Left lung (tissue), 10 donors: ENCODE results near the gene PLD1. TPM values are rescaled to one million over a fixed set of nuclear protein-coding genes. Genes with fewer than 3 reads are reported as not detected.

Source experiments
- ATAC-seq: fragments of 200-7000 bp; cut with Tn5 transposase; one replicate; pipeline ENCODE4 v1.9.1; 2020; ENCODE audit warnings: moderate library complexity
- DNase-seq, 4 donors: peaks; one replicate each; pipeline ENCODE4 v3.0.0-alpha.2; 2013 to 2020
- H3K27ac ChIP-seq, 2 donors: fragments of 200-600 bp; sonication (generic) in 1 of 2; one replicate each; pipeline versions ENCODE4 v1.5.0 to v1.8.0; 2020 to 2021
- H3K27me3 ChIP-seq, 2 donors: fragments of 200-600 bp; sonication (generic) in 1 of 2; one replicate each; pipeline versions ENCODE4 v1.5.0 to v1.8.0; 2020 to 2021
- H3K36me3 ChIP-seq, 2 donors: fragments of 200-600 bp; sonication (generic) in 1 of 2; one replicate each; pipeline versions ENCODE4 v1.5.0 to v1.8.0; 2020 to 2021
- H3K4me1 ChIP-seq, 2 donors: fragments of 200-600 bp; one replicate each; pipeline ENCODE4 v1.8.0; 2021
- H3K4me3 ChIP-seq, 2 donors: fragments of 200-600 bp; sonication (generic) in 1 of 2; one replicate each; pipeline versions ENCODE4 v1.5.0 to v1.8.0; 2020 to 2021; ENCODE audit warnings: mild to moderate bottlenecking in 1 of 2
- H3K9me3 ChIP-seq, 2 donors: fragments of 200-600 bp; sonication (generic) in 1 of 2; one replicate each; pipeline versions ENCODE4 v1.5.0 to v1.8.0; 2020 to 2021
- intact Hi-C, 2 donors: fragments of 100-400 bp; cut with DNase I; formaldehyde crosslinking; loops; one replicate each; pipeline versions ENCODE4 v1.11.2 to v1.14.2; 2022
- polyA plus RNA-seq, 6 donors: library from polyadenylated mRNA; unstranded; fragments of 120-200 nt; gene quantifications; one replicate each; pipeline ENCODE4 v1.2.1, GENCODE V29; 2013; ENCODE audit not compliant: insufficient read length in 6 of 6
- total RNA-seq, 2 donors: library from RNA; stranded (reverse); fragmentation: NEBNext Ultra II Directional; extraction: Animal tissue kit (Norgen Biotek cat#: 25700); gene quantifications; one replicate each; pipeline ENCODE4 v1.2.1, GENCODE V29; 2021
- TF ChIP-seq, protein P1 (sequence below), 2 donors: fragments of 200-600 bp; sonication (generic) in 1 of 2; IDR thresholded peaks; one replicate each; pipeline versions ENCODE4 v1.5.0 to v1.8.0; 2021; ENCODE audit warnings: antibody characterized with exemption in 2 of 2
- donor health status: DM: no; HTN: yes; CAD: no.
- donor health status: DM: no; HTN: no; CAD: no.

The PLD1 gene
- total and polyA plus RNA-seq, 8 donors: 2.9 to 18.7 (median 5.8) TPM

DNA sequence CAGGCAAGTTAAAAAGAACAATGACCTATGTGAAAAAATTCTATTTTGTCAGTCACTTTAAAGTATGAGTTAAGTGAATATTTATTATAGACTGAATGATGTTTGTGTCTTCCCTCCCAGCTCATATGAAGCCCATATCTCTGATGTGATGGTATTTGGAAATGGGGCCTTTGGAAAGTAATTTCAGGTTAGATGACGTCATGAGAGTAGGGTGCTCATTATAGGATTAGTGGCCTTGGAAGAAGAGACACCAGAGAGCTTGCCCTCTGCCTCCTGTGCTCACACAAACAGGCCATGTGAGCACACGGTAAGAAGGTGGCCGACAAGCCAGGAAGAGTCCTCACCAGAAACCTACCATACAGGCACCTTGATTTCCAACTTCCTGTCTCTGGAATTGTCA is 211.3 kb downstream of the PLD1 start:
- ATAC-seq (no peak), DNase-seq (no peak)
- H3K27me3 ChIP-seq: no peaks in the 10 kb centered on the region
- H3K9me3 ChIP-seq: no peaks in the 10 kb centered on the region
- intact Hi-C loops: no loop called here
- H3K36me3 ChIP-seq: peaks cover 0 to 28% of the 10 kb centered on the region in 2 donors
- TF ChIP-seq, protein P1, sequence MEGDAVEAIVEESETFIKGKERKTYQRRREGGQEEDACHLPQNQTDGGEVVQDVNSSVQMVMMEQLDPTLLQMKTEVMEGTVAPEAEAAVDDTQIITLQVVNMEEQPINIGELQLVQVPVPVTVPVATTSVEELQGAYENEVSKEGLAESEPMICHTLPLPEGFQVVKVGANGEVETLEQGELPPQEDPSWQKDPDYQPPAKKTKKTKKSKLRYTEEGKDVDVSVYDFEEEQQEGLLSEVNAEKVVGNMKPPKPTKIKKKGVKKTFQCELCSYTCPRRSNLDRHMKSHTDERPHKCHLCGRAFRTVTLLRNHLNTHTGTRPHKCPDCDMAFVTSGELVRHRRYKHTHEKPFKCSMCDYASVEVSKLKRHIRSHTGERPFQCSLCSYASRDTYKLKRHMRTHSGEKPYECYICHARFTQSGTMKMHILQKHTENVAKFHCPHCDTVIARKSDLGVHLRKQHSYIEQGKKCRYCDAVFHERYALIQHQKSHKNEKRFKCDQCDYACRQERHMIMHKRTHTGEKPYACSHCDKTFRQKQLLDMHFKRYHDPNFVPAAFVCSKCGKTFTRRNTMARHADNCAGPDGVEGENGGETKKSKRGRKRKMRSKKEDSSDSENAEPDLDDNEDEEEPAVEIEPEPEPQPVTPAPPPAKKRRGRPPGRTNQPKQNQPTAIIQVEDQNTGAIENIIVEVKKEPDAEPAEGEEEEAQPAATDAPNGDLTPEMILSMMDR (IDR thresholded peaks at IDR 0.05): no peak
- no peak overlapping the region for H3K4me3 ChIP-seq
- no peak overlapping the region for H3K27ac ChIP-seq
- no peaks in the 10 kb centered on the region for H3K4me1 ChIP-seq

DNA sequence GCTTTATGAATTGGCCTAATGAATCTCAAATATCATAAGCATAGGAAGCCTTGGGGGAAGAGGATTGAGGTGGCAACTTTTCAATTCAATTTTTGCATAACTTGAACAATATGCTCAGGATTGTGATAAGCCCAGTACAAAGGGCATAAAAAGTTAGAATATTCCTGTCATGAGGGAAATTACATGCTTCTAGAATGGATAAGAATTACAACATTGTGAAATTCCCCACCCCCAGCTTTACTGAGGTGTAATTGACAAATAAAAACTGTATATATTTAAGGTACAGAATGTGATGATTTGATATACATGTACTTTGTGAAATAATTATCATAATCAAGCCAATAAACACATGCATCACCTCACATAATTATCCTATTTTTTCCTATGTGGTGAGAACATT is 217.5 kb downstream of the PLD1 start:
- intact Hi-C loops: no loop called here
- Histone ChIP-seq H3K36me3 (no peaks in the 10 kb centered on the region), H3K4me1 (no peaks in the 10 kb centered on the region), H3K9me3 (no peaks in the 10 kb centered on the region), H3K27me3 (no peaks in the 10 kb centered on the region), H3K4me3 (no peak overlapping the region), H3K27ac (no peak overlapping the region)
- no peak for DNase-seq
- TF ChIP-seq, protein P1 (IDR thresholded peaks at IDR 0.05): no peak
- ATAC-seq: no peak

GRCh38 chr3:171591070-171591469 is 219.2 kb downstream of the PLD1 start:
- Histone ChIP-seq H3K9me3 (no peaks in the 10 kb centered on the region), H3K4me1 (no peaks in the 10 kb centered on the region), H3K27me3 (no peaks in the 10 kb centered on the region), H3K36me3 (no peaks in the 10 kb centered on the region), H3K27ac (no peak overlapping the region), H3K4me3 (no peak overlapping the region)
- intact Hi-C loops: no loop called here
- TF ChIP-seq, protein P1 (IDR thresholded peaks at IDR 0.05): no peak
- ATAC-seq (no peak), DNase-seq (no peak)

DNA sequence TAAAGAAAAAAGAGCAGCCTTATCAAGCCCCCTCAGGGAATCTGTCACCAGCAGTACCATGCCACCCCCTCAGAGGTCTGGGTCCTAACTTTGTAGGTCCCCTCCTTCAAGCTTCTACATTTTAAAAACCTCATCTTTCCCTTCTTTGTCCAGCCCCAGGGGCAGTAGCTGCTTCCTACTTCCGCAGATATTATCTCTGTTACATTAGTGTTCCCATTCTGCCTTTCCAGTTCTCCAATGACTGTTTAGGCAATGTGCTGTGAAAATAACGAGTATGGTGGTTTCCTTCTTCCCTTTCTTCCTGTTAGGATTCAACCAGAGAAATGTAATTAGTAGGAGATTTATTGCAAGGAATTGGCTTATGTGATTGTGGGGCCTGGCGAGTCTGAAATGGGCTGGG is 224.0 kb downstream of the PLD1 start:
- intact Hi-C loops: no loop called here
- TF ChIP-seq, protein P1 (IDR thresholded peaks at IDR 0.05): no peak
- Histone ChIP-seq H3K9me3 (no peaks in the 10 kb centered on the region), H3K4me3 (no peak overlapping the region), H3K36me3 (no peaks in the 10 kb centered on the region), H3K27ac (no peak overlapping the region), H3K27me3 (no peaks in the 10 kb centered on the region), H3K4me1 (no peaks in the 10 kb centered on the region)
- ATAC-seq (no peak), DNase-seq (no peak)

GRCh38 chr3:171585039-171585438 is 225.2 kb downstream of the PLD1 start:
- Histone ChIP-seq H3K4me1 (no peaks in the 10 kb centered on the region), H3K9me3 (no peaks in the 10 kb centered on the region), H3K27me3 (no peaks in the 10 kb centered on the region), H3K27ac (no peak overlapping the region), H3K36me3 (no peaks in the 10 kb centered on the region), H3K4me3 (no peak overlapping the region)
- TF ChIP-seq, protein P1 (IDR thresholded peaks at IDR 0.05): no peak
- no peak for ATAC-seq
- intact Hi-C loops: no loop called here
- DNase-seq: no peak
